Loucy (cell line): Measurements from ENCODE around the gene RAD51C.
"Not testable (repeated sequence)": the region's sequence is repeated elsewhere in the genome, so short reads cannot be mapped to it uniquely, and the experiment has no call there.

Source experiments
- H2AFZ ChIP-seq: fragments of 200-600 bp; sonication (generic); 2 replicates; pipeline ENCODE4 v1.6.0; 2016; ENCODE audit warnings: antibody characterized with exemption, mild to moderate bottlenecking, low read length, moderate library complexity
- H3F3A ChIP-seq: fragments of 200-600 bp; 2 replicates; pipeline ENCODE4 v1.6.0; 2016; ENCODE audit warnings: antibody characterized with exemption, low read depth, mild to moderate bottlenecking
- H3K27me3 ChIP-seq: fragments of 200-600 bp; sonication (generic); 2 replicates; pipeline ENCODE4 v1.6.1; 2014; ENCODE audit warnings: low read length, mild to moderate bottlenecking; ENCODE audit not compliant: insufficient read depth, poor library complexity, severe bottlenecking
- H3K36me3 ChIP-seq: fragments of 200-600 bp; sonication (generic); 2 replicates; pipeline ENCODE4 v1.6.1; 2016; ENCODE audit warnings: low read length; ENCODE audit not compliant: insufficient read depth
- H3K4me1 ChIP-seq: fragments of 200-600 bp; sonication (generic); 2 replicates; pipeline ENCODE4 v1.5.1; 2014; ENCODE audit warnings: low read length, mild to moderate bottlenecking; ENCODE audit not compliant: insufficient read depth, poor library complexity, severe bottlenecking
- H3K4me2 ChIP-seq: fragments of 200-600 bp; sonication (generic); 2 replicates; pipeline ENCODE4 v1.6.0; 2014; ENCODE audit warnings: antibody characterized with exemption, low read length, low read depth, mild to moderate bottlenecking; ENCODE audit not compliant: poor library complexity, severe bottlenecking
- H3K4me3 ChIP-seq: fragments of 200-600 bp; sonication (generic); 2 replicates; pipeline ENCODE4 v1.5.1; 2014; ENCODE audit warnings: low read length, mild to moderate bottlenecking, mixed read lengths; ENCODE audit not compliant: poor library complexity, severe bottlenecking
- H3K79me2 ChIP-seq: fragments of 200-600 bp; sonication (generic); 2 replicates; pipeline ENCODE4 v1.6.1; 2014; ENCODE audit warnings: low read length; ENCODE audit not compliant: insufficient read depth
- H3K9ac ChIP-seq: fragments of 200-600 bp; sonication (generic); 2 replicates; pipeline ENCODE4 v1.6.0; 2014; ENCODE audit warnings: mild to moderate bottlenecking, low read depth, low read length, moderate library complexity; ENCODE audit not compliant: poor library complexity, severe bottlenecking
- H3K9me2 ChIP-seq: fragments of 200-600 bp; sonication (generic); replicated peaks from 2 replicates; pipeline ENCODE4 v1.6.1; 2016; ENCODE audit warnings: low read depth, low read length, mixed read lengths
- H3K9me3 ChIP-seq: fragments of 200-600 bp; sonication (generic); 2 replicates; pipeline ENCODE4 v1.6.1; 2014; ENCODE audit warnings: mild to moderate bottlenecking, antibody characterized with exemption, low read length, low read depth; ENCODE audit not compliant: insufficient read depth
- H4K20me1 ChIP-seq: fragments of 200-600 bp; sonication (generic); 2 replicates; pipeline ENCODE4 v1.6.0; 2014; ENCODE audit warnings: antibody characterized with exemption, low read length, mild to moderate bottlenecking; ENCODE audit not compliant: insufficient read depth, poor library complexity, severe bottlenecking
- CTCF ChIP-seq: fragments of 200-600 bp; sonication (generic); conservative IDR thresholded peaks from 2 replicates; pipeline ENCODE4 v1.5.1; 2014; ENCODE audit warnings: mild to moderate bottlenecking, antibody characterized with exemption, low read length
- EZH2phosphoT487 ChIP-seq: fragments of 200-600 bp; IDR thresholded peaks from 2 replicates; pipeline ENCODE4 v1.6.1; 2018; ENCODE audit warnings: antibody characterized with exemption, mild to moderate bottlenecking, moderate library complexity, borderline replicate concordance

RAD51C gene

GRCh38 chr17:58658804-58659713 lies 33.3 kb upstream of the RAD51C start:
- Histone ChIP-seq H3K9me3 (no peaks in the 10 kb centered on the region), H3K9ac (peak overlapping the region; percentile 39), H4K20me1 (no peaks in the 10 kb centered on the region), H3K4me2 (peak overlapping the region; percentile 53), H3K36me3 (no peaks in the 10 kb centered on the region), H3K27me3 (no peaks in the 10 kb centered on the region), H2AFZ (peak overlapping the region; percentile 66; the same call in 1 of the 2 replicates), H3K79me2 (no peaks in the 10 kb centered on the region), H3K4me3 (peak overlapping the region; percentile 67), H3F3A (0 out of 2 replicates have a peak, but pooled peaks cover 2% of the 10 kb centered on the region), H3K4me1 (no peaks in the 10 kb centered on the region), H3K9me2 (no peaks in the 10 kb centered on the region)
- TF ChIP-seq CTCF = no peak
- no peak for TF ChIP-seq EZH2phosphoT487

GRCh38 chr17:58659714-58660084 lies 32.7 kb upstream of the RAD51C start:
- not testable (repeated sequence) for H3F3A ChIP-seq, H3K9me2 ChIP-seq, H4K20me1 ChIP-seq, H3K79me2 ChIP-seq, H3K9me3 ChIP-seq, H3K27me3 ChIP-seq, H3K4me1 ChIP-seq, H3K36me3 ChIP-seq
- Histone ChIP-seq H2AFZ (peak overlapping the region; percentile 66; the same call in 1 of the 2 replicates), H3K4me2 (peak overlapping the region; percentile 53), H3K4me3 (peak overlapping the region; percentile 67), H3K9ac (peak overlapping the region; percentile 39)

GRCh38 chr17:58660621-58661020 lies 31.8 kb upstream of the RAD51C start:
- Histone ChIP-seq H3K9ac (no peak overlapping the region), H3K27me3 (no peaks in the 10 kb centered on the region), H3K4me1 (no peaks in the 10 kb centered on the region), H4K20me1 (no peaks in the 10 kb centered on the region), H2AFZ (no peak overlapping the region), H3K4me3 (no peak overlapping the region), H3K4me2 (no peak overlapping the region), H3K79me2 (no peaks in the 10 kb centered on the region), H3K9me3 (no peaks in the 10 kb centered on the region), H3K36me3 (no peaks in the 10 kb centered on the region), H3F3A (0 out of 2 replicates have a peak, but pooled peaks cover 2% of the 10 kb centered on the region), H3K9me2 (no peaks in the 10 kb centered on the region)
- no peak for TF ChIP-seq CTCF
- TF ChIP-seq EZH2phosphoT487 = no peak

GRCh38 chr17:58661499-58661898 lies 30.9 kb upstream of the RAD51C start:
- Histone ChIP-seq H3K9me2 (no peaks in the 10 kb centered on the region), H3K9me3 (no peaks in the 10 kb centered on the region), H3K27me3 (no peaks in the 10 kb centered on the region), H3K4me3 (no peak overlapping the region), H3K4me1 (no peaks in the 10 kb centered on the region), H3K9ac (no peak overlapping the region), H2AFZ (no peak overlapping the region), H4K20me1 (no peaks in the 10 kb centered on the region), H3K36me3 (no peaks in the 10 kb centered on the region), H3F3A (0 out of 2 replicates have a peak, but pooled peaks cover 2% of the 10 kb centered on the region), H3K79me2 (no peaks in the 10 kb centered on the region), H3K4me2 (no peak overlapping the region)
- TF ChIP-seq CTCF = no peak
- TF ChIP-seq EZH2phosphoT487 = no peak
